Umbilical cord (tissue), 2 donors: Measurements from ENCODE around the gene TRMT2B. TPM values are rescaled to one million over a fixed set of nuclear protein-coding genes. Genes with fewer than 3 reads are reported as not detected.
A peak's percentile ranks its signal among the peaks of the same experiment; 100 is the strongest.
"Not testable (repeated sequence)": the region's sequence is repeated elsewhere in the genome, so short reads cannot be mapped to it uniquely, and the experiment has no call there.

Source experiments
- DNase-seq: peaks from one replicate; pipeline ENCODE4 v3.0.0-alpha.2; 2015; ENCODE audit warnings: low spot score
- total RNA-seq: library from RNA; depleted of rRNA; stranded (reverse); fragments of >200 nt; gene quantifications from one replicate; pipeline ENCODE4 v1.2.3, GENCODE V29; 2014; ENCODE audit warnings: low replicate concordance; ENCODE audit not compliant: insufficient read depth

TRMT2B gene, protein sequence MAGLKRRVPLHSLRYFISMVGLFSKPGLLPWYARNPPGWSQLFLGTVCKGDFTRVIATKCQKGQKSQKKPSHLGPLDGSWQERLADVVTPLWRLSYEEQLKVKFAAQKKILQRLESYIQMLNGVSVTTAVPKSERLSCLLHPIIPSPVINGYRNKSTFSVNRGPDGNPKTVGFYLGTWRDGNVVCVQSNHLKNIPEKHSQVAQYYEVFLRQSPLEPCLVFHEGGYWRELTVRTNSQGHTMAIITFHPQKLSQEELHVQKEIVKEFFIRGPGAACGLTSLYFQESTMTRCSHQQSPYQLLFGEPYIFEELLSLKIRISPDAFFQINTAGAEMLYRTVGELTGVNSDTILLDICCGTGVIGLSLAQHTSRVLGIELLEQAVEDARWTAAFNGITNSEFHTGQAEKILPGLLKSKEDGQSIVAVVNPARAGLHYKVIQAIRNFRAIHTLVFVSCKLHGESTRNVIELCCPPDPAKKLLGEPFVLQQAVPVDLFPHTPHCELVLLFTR
- total RNA-seq = 6.0 TPM

DNA sequence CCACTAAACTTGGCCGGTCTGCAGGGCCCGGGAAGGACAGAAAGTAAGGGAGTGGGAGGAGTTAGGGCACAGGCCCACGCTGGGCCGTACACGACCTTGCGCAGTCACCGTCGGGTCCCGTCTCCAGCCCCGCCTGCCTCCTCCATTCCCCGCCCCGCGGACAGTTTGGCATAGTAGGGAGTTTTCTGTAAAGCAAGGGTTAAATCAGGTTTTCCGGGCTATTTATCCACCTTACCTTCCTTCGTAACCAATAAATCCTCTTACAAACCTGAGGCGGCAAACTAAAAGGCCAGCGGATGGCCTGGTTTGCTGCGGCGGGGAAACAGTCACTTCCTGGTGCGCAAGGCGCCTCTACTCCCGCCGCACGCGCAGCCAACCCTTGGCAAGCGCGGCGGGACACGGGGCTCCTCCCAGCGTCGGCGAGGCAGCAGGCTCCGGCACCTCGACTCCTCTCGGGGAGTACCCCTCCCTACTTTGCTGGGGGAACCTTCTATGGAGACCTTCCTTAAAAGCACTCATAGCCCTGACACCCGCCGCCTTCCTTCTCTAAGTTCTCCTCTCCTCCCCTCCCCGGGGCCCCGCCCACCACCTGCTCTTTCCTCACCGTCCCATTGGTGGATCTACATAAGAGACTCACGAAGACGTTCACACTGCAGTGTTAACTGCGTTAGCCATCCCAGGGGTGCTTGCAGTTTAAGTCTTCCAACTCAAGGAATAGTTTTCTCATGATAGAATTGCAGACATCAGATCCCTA lies at the start of gene TRMT2B:
TRMT2B (minus strand) TSS at position 563 of the 754 bp plus-strand sequence. CDS start 9,822 bp downstream, outside the sequence.
- DNase-seq = peak; percentile 75

DNA sequence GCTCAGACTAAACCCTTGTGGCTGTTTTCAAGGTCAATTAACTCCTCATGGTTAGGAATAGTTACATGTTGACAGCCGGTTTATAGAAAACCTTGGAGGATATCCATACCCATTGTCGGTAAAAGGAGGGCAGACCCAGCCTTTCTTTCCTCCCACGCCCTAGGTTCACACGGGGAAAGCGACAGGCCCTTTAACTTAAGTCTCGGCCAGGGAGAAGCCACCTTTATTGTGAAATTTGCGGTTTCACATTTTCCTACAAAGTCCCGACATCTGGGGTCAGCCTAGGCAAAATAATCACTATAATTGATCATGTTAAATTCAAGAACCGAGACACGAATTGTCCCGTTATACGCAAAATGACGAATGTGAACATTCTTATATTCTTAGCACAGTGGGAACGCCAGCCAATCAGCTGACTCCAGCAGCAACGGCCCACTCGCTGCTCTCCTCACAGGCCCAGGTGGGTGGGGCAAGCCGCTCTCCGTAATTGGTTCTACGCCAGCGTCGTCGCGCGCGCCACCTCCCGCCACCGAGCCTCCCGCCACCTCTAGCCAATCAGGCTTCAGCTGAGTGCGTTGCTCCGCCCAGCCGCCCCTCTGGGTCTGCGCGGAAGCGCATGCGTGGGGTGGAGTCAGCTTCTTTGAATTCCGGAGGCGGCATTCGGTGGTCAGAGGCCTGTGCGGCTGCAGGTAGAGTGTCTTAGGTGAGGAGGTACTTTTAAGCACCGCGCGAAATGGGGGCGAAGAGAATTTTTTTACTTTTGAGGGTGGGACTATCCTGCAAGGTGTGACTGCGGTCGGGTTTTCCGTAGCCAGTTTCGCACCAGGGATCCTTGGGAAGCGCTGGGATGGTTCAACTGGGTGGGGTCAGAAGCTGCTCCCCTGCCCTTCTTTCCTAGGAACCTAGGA lies 45.9 kb upstream of the TRMT2B start, which contains the start of gene CENPI:
CENPI (plus strand) TSS at position 659 of the 908 bp plus-strand sequence. CDS start 2,867 bp downstream, outside the sequence.
- DNase-seq = peak; percentile 94

DNA sequence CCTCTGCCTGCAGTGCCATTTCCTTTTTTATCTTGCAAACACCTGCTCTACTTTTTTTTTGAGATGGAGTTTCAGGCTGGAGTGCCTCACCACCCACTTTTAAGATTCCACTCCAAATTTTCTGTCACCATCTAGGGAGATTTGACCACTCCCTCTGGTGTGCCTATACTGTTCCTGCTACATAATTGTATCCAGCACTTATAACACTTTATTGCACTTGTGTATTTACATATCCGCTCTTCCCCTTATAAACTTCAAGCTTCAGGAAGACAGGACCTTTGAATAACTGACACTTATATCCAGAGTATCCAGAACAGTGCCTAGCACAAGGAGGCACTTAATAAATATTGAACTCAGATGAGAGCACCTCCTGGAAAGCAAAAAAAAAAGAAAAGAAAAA lies 39.9 kb upstream of the TRMT2B start:
- DNase-seq = no peak

DNA sequence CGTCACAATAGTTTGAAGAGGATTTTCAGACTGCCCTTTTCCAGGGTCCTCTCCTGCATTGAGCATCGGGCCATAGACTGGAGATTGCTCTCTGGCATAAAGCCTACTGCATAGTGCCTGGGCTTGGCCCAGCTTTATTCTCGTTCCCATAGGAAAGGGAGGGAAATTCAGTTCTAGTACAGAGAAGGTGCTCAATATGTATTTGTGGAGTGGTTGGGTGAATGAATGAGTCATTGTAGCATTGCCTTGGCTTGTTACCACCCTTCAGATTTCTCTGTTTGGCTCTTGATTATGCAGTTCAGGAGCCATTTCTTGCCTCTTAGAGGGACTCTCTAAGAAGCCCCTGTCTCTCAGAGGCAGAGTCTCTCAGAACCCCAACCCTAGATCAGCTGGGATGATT lies 29.3 kb upstream of the TRMT2B start:
- DNase-seq = no peak

DNA sequence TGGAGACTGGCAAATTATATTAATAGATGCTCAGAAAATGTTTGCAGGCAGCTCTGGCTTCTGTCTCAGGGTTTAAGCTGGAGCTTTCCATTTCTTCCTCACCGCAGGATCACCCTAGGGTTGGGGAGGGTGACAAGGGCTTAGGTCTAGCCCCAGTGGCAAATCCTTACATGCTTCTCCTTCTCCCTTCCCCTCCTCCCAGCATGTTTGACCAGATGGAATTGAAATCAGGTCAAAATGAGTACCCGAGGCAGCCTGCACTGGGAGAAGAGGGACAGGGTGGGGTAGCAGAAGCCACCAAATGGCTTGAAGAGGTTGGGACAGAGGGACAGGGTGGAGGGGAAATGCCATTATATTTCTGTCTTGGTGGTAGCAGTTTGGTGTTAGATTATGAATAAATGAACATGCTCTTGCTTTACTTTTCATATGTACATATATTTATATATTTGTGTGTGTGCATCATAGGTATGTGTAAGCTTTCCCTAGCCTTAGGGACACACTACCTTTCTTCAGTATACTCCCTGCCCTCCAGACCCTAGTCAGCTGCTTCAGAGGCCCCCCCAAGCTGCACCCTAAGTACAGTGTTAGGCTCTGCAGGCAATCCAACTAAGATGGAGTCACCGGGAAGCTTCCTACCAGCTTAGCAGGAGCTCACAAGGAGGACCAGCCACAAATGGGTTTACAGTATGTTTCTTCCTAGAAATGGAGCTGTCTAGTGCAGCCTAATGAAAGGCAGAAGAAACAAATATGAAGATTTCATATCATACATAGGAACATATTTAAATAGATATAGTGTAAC lies 28.6 kb upstream of the TRMT2B start:
- no peak for DNase-seq

DNA sequence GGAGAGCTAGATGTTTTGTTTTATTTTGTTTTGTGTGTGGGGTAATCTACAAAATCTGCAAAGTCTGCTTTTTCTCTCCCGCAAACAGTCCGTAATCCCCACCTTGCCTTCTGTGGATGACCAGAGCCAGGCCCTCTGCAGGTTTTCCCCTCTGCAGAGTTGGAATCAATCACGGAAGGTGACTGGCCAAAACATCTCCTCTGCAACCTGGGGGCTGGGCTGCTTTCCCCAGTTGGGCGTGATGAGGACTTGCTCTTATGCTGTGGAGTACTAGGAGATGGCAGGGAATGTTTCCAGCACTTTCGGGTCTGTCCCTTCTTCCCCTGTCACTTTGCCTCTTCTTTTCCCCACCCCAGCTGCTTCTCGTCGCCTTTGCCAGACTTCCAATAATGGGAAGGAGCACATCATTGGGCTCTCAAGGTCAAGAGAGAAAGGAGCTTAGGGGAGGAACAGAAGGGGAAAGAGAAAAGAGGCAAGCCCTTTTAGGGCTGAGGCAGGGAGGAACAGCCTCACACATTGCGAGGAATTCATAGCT lies 27.9 kb upstream of the TRMT2B start:
- no peak for DNase-seq

DNA sequence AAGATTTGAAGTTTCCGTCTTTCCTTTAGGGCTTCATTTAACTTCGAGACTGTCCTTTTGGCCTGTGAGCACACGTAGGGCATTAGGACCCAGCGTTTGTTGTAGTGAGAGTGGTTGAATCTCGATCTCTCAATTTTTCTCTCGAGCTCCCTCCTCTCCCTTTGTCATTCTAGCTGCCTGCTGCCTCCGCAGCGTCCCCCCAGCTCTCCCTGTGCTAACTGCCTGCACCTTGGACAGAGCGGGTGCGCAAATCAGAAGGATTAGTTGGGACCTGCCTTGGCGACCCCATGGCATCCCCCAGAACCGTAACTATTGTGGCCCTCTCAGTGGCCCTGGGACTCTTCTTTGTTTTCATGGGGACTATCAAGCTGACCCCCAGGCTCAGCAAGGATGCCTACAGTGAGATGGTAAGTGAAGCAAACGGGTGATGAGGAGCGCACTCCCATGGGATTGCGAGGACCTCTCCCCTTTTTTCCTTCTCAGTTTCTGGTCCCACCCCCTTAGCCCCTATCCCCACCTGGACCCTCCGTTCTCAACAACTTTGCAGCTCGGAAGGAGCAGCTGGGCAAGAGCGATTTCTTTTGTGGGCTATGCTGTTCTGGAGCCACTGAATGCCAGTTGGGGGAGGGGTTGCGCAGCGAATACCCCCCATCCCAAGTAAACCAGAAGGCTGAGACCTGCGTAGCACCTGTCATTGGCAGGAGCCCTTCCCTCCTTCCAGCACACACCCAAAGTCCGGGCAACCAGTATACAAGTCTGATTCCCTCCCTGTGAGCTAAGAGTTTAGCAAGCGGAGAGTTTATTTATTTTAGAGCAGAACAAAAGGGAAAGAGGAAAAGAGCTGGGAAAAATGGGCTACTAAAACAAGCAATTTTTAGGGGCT lies 27.0 kb upstream of the TRMT2B start, which contains the start of gene TMEM35A:
TMEM35A (plus strand) TSS at position 164 of the 883 bp plus-strand sequence; CDS start at position 288, 124 bp downstream.
- peak; percentile 26 for DNase-seq

DNA sequence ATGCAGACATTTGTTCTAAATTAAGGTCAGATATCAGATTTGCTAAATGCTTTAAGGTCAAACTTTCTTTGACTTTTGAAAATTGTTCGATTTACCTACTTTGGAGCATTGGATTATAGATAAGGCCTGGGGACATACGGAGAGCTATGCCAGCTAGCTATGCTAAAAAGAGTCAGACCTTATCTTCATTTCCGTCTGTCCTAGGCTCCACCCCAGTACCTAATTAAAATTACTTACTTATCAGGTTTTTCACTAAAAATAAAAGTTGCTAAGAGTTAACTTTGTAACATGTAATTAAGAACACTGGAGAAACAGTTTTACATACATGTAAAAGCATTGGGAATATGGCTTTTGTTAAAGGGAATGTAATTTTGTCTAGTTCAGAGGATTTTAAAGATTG lies 19.7 kb upstream of the TRMT2B start:
- no peak for DNase-seq

DNA sequence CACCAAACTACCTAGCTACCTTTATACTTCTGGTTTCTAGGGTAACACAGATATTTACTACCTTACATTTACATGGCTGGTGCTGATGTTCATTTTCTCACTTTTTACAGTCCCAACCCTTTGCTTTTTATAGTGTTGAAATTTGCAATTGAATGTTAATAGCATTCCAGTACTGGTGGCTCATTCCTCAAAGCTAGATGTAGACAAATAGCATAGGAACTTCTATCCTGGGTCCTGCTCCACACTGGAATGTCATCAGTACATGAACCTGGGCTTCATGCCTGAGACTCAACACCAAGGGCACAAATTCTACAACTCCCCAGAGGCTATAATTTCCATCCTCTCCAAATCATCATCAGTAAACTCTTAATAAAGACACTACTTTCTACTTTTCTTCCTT lies 10.3 kb upstream of the TRMT2B start:
- DNase-seq = no peak

DNA sequence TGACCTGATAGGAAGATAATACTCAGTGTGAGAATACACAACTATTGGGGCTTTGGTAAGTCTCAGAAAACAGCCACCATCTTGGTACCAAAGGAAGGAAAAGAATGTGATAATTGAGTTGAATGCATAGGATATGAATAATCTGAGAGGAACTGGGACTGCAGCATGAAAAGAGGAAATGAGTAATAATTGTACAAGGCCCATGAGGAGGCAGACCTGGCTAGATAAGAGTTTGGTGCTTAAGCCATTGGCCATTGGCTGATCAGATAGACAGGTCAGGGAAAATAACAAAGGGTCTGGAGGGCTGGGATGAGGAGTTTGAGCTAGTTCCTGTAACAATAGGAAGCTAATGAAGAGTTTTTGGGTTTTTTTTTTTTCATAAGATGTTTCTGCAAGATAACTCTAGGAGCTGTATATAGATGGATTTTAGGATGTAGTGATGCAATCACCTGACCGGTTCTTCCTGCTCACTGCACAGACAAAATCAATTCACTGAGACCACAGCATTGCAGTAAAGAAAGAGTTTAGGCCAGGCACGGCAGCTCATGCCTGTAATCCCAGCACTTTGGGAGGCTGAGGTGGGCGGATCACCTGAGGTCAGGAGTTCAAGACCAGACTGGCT lies 5.3 kb upstream of the TRMT2B start:
- no peak for DNase-seq

DNA sequence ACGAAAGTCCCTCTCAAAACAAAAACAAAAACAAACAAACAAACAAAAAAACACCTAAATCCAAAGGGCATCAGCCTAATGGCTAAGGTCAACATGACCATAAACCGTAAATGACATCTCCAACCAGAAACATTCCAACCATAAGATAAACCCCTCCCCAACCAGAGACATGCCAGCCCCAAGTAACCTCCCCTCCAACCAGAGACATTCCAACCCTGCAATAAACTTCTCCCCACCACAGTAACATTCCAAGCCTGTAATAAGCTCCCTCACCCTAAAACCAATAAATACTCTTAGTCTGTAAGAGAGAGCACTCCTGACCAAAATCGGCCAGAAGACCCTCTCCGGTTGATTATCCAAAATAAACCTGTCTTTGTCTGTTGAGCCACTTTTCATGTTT lies 4.6 kb upstream of the TRMT2B start:
- DNase-seq = not testable (repeated sequence)

DNA sequence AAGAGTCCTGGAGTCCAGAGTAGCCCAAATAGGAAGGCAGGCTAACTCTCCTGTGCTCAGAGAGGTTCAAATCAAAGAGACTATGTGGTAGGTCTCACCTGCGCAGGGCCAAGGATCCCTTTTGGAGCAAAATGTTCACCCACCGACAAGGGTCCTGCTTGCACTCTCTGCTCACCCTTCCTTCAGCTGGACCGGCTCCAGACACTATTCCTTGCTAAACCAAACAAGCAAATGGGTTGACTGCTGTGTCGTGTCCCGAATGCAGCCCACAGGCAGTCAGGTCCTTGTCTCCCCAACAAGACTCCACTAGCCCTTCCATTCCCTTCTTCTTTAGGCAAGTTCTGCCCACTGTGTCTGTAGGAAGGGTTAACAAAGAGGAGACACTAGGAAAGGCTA lies 760 bp downstream of the TRMT2B start:
- DNase-seq = no peak

DNA sequence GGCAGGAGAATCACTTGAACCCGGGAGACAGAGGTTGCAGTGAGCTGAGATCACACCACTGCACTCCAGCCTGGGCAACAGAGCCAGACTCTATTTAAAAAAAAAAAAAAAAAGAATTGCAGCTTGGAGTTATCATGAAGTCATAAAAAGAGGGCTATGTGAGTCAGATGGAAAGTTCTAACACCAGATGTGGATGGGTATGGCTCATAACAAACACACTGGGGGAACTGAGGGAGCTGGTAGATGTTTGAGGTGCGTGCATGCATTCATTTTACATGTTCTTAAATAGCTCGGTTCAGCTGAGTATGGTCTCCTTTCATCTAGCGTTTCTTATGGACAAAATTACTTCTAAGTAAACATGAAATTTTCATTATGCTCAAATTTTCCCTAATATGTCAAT lies 11.7 kb downstream of the TRMT2B start:
- DNase-seq = no peak

DNA sequence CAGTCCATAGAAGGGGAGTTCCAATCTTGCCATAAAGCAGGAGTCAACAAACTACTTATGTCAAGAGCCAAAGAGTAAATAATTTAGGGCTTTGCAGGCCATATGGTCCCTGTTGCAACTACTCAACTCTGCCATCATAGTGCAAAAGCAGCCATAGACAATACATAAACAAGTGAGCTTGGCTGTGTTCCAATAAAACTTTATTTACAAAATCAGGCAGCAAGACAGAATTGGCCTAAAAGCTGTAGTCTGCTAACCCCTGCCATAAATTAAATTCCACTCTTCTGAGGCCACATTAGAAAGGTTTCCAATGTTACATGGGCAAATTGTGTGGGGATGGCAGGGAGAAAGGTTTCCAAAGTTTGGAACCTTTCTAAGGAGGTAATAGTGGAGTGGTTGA lies 14.7 kb downstream of the TRMT2B start:
- no peak for DNase-seq

DNA sequence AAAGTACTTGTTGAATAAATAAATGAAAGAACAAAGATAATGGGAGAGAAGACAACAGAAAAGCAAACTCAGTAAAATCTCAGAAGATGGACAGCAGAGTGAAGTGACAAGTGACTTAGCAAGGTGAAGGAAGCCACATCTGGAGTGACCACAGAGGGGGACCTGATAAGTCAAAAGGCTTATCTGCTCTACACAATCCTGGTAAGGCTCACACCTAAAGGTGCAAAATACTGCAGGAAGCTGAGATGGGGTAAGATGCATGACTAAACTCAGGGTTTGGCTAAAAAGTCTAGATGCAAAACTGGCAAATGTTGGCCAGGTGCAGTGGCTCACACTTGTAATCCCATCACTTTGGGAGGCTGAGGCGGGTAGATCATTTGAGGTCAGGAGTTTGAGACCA lies 22.2 kb downstream of the TRMT2B start:
- DNase-seq = no peak

DNA sequence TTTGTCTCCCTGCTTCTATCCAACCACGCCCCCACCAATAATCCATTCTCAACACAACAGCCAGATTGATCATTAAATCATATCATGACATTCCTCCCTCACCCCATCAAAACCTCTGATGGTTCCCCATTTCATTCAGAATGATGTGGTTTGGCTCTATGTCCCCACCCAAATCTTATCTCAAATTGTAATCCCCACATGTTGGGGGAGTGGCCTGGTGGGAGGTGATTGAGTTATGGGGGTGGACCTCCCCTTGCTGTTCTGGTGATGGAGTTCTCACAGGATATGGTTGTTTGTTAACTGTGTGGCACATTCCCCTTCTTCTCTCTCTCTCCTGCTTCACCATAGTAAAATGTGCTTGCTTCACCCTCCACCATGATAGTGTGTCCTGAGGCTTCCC lies 23.3 kb downstream of the TRMT2B start:
- DNase-seq = no peak

DNA sequence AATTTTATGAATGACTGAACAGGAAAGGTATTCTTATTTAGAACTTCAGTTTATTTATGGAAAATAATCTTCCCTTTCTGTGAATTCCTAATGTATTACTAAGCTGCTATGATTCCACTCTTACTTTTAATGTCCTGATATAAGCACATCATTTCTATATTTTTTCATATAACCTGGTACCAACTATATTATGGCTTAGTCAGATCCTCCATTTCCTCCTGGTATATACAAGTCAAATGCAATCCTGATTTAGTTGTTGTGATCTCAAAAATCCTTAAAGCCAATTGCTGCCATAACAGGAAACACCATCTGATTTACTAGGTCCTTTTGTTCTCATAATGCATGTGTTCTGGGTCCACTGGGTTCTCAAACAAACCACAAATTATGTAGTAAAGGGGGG lies 26.8 kb downstream of the TRMT2B start:
- no peak for DNase-seq

DNA sequence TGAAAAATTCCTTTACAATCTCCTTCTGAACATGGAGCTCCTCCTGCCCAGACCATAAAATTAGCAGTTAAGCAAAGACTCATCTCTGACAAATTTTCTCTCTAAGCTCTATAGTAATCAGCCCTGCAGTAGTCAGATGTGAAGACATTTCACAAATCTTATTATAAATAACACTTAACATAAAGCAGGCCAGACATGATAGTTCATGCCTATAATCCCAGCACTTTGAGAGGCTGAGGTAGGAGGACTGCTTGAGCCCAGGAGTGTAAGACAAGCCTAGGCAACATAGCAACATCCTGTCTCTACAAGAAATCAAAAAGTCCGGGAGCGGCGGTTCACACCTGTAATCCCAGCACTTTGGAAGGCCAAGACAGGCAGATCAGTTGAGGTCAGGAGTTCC lies 29.9 kb downstream of the TRMT2B start:
- DNase-seq = no peak

DNA sequence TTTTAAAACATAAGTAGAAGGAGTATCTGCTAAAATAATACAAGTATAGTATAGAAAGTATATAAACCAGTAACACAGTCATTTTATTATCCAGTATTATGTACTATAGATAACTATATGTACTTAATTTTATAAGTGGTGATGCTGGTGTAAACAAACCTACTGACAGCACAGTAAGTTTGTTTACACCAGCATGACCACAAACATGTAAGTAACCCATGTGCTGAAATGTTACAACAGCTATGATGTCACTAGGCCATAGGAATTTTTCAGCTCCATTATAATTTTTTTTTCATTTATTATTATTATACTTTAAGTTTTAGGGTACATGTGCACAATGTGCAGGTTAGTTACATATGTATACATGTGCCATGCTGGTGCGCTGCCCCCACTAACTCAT lies 39.9 kb downstream of the TRMT2B start:
- not testable (repeated sequence) for DNase-seq
